Natural killer cell (primary cell): ENCODE data around the gene DIP2A. TPM values are rescaled to one million over a fixed set of nuclear protein-coding genes. Genes with fewer than 3 reads are reported as not detected.

Experiments used
- ATAC-seq, 3 donors: fragments of 150-1000 bp in 2 of 3; fragments of 200-7000 bp in 1 of 3; cut with Tn5 transposase; 1 replicate in 1 of 3; 2 replicates in 2 of 3; pipeline ENCODE4 v1.10.0; 2021; ENCODE audit warnings: mild to moderate bottlenecking in 2 of 3, moderate library complexity in 2 of 3
- DNase-seq, 2 donors: peaks; one replicate each; pipeline versions ENCODE4 v3.0.0 to v3.0.0-alpha.2; 2013 to 2021; ENCODE audit warnings: mixed read lengths in 1 of 2
- H3K27ac ChIP-seq: one replicate; pipeline ENCODE4 v1.5.1; 2013; ENCODE audit warnings: mild to moderate bottlenecking, low read length
- H3K27me3 ChIP-seq: one replicate; pipeline ENCODE4 v1.6.1; 2013; ENCODE audit warnings: low read length; ENCODE audit not compliant: control insufficient read depth, insufficient read depth
- H3K36me3 ChIP-seq: one replicate; pipeline ENCODE4 v1.6.1; 2013; ENCODE audit warnings: low read length; ENCODE audit not compliant: control insufficient read depth, insufficient read depth
- H3K4me1 ChIP-seq: one replicate; pipeline ENCODE4 v1.6.1; 2013; ENCODE audit warnings: low read length; ENCODE audit not compliant: control insufficient read depth, insufficient read depth
- H3K4me3 ChIP-seq: one replicate; pipeline ENCODE4 v1.5.1; 2013; ENCODE audit warnings: low read length
- H3K9me3 ChIP-seq: one replicate; pipeline ENCODE4 v1.6.1; 2013; ENCODE audit warnings: low read length; ENCODE audit not compliant: control insufficient read depth, insufficient read depth
- H3K27ac Mint-ChIP-seq, 2 donors: one replicate each; pipeline ENCODE4 v1.8.0; 2022; ENCODE audit warnings: mild to moderate bottlenecking in 2 of 2, mixed read lengths in 2 of 2, moderate library complexity in 1 of 2
- H3K27me3 Mint-ChIP-seq, 2 donors: one replicate each; pipeline ENCODE4 v1.8.0; 2022; ENCODE audit warnings: low read depth in 2 of 2, mixed read lengths in 2 of 2
- H3K36me3 Mint-ChIP-seq: one replicate; pipeline ENCODE4 v1.8.0; 2022; ENCODE audit warnings: mixed read lengths
- H3K4me1 Mint-ChIP-seq, 2 donors: one replicate each; pipeline ENCODE4 v1.8.0; 2022; ENCODE audit warnings: mixed read lengths in 2 of 2
- H3K4me3 Mint-ChIP-seq: one replicate; pipeline ENCODE4 v1.8.0; 2022; ENCODE audit warnings: mild to moderate bottlenecking, moderate library complexity, mixed read lengths
- H3K9me3 Mint-ChIP-seq, 2 donors: one replicate each; pipeline ENCODE4 v1.8.0; 2022; ENCODE audit warnings: mixed read lengths in 2 of 2
- WGBS: methylation state at CpG from one replicate; pipeline ENCODE4 v1.1.7; 2013; ENCODE audit warnings: missing lambda C conversion rate; ENCODE audit not compliant: insufficient coverage; 5-methylcytosine and 5-hydroxymethylcytosine counted together
- intact Hi-C: fragments of 100-400 bp; cut with micrococcal nuclease; formaldehyde crosslinking; loops from one replicate; pipeline ENCODE4 v1.14.2; 2022
- total RNA-seq, 4 donors: library from RNA; stranded (reverse); fragments of 120-200 nt in 1 of 4; gene quantifications; one replicate each; pipeline versions ENCODE4 v1.2.3 to v1.2.4, GENCODE V29; 2013 to 2022
- TF ChIP-seq, protein P1 (sequence below): fragments of 200-600 bp; IDR thresholded peaks from one replicate; pipeline ENCODE4 v1.8.0; 2022; ENCODE audit warnings: antibody characterized with exemption

DIP2A gene
- total RNA-seq, 3 donors from 2014 or later (not counting 1 experiment from before 2014, with no cell fraction given) = 166 to 308 (median 170) TPM

DNA sequence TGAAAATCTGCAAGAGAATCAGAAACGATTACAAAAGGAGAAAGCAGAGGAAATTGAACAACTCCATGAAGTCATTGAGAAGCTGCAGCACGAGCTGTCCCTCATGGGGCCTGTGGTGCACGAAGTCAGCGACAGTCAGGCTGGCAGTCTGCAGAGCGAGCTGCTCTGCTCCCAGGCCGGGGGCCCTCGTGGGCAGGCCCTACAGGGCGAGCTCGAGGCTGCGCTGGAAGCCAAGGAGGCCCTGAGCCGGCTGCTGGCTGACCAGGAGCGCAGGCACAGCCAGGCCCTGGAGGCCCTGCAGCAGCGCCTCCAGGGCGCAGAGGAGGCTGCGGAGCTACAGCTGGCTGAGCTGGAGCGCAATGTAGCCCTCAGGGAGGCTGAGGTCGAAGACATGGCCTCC, 47.5 kb upstream of the DIP2A start:
- Histone ChIP-seq H3K9me3 (no peaks in the 10 kb centered on the region), H3K4me3 (no peak overlapping the region), H3K4me1 (peaks cover 15% of the 10 kb centered on the region), H3K27me3 (no peaks in the 10 kb centered on the region), H3K27ac (no peak overlapping the region), H3K36me3 (peaks cover 7% of the 10 kb centered on the region)
- Mint-ChIP-seq H3K9me3 (no peaks in the 10 kb centered on the region), H3K36me3 (no peaks in the 10 kb centered on the region), H3K27me3 (no peaks in the 10 kb centered on the region), H3K4me1 (peaks cover 32% of the 10 kb centered on the region in 2 donors), H3K27ac (no peak overlapping the region), H3K4me3 (no peak overlapping the region)
- TF ChIP-seq, protein P1, sequence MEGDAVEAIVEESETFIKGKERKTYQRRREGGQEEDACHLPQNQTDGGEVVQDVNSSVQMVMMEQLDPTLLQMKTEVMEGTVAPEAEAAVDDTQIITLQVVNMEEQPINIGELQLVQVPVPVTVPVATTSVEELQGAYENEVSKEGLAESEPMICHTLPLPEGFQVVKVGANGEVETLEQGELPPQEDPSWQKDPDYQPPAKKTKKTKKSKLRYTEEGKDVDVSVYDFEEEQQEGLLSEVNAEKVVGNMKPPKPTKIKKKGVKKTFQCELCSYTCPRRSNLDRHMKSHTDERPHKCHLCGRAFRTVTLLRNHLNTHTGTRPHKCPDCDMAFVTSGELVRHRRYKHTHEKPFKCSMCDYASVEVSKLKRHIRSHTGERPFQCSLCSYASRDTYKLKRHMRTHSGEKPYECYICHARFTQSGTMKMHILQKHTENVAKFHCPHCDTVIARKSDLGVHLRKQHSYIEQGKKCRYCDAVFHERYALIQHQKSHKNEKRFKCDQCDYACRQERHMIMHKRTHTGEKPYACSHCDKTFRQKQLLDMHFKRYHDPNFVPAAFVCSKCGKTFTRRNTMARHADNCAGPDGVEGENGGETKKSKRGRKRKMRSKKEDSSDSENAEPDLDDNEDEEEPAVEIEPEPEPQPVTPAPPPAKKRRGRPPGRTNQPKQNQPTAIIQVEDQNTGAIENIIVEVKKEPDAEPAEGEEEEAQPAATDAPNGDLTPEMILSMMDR = no peak
- WGBS = 97% methylated on average over 17 of the region's 17 CpGs
- DNase-seq (no peak), ATAC-seq (no peak)
- intact Hi-C loops = loop anchor here (2.0 kb wide), 1 partner anchor 14 kb away; no protein-coding TSS in a partner anchor

DNA sequence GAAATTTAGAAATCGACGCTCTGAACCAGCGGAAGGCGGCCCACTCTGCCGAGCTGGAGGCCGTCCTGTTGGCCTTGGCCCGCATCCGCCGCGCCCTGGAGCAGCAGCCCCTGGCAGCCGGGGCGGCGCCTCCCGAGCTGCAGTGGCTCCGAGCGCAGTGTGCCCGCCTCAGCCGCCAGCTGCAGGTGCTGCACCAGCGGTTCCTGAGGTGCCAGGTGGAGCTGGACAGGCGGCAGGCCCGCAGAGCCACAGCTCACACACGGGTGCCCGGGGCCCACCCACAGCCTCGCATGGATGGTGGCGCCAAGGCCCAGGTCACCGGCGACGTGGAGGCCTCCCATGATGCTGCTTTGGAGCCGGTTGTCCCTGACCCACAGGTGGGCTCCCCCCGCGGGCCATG, 47.0 kb upstream of the DIP2A start:
- DNase-seq (no peak), ATAC-seq (no peak)
- Mint-ChIP-seq H3K4me3 (no peak overlapping the region), H3K4me1 (peaks cover 27% of the 10 kb centered on the region in 2 donors), H3K27me3 (no peaks in the 10 kb centered on the region), H3K27ac (no peak overlapping the region), H3K9me3 (no peaks in the 10 kb centered on the region), H3K36me3 (no peaks in the 10 kb centered on the region)
- H3K9me3 ChIP-seq = no peaks in the 10 kb centered on the region
- H3K4me3 ChIP-seq = no peak overlapping the region
- intact Hi-C loops = loop anchor here (2.0 kb wide), 1 partner anchor 13 kb away; no protein-coding TSS in a partner anchor
- peaks cover 15% of the 10 kb centered on the region for H3K4me1 ChIP-seq
- 98% methylated on average over 31 of the region's 31 CpGs for WGBS
- peaks cover 10% of the 10 kb centered on the region for H3K36me3 ChIP-seq
- no peak overlapping the region for H3K27ac ChIP-seq
- H3K27me3 ChIP-seq = no peaks in the 10 kb centered on the region
- TF ChIP-seq, protein P1 = no peak

DNA sequence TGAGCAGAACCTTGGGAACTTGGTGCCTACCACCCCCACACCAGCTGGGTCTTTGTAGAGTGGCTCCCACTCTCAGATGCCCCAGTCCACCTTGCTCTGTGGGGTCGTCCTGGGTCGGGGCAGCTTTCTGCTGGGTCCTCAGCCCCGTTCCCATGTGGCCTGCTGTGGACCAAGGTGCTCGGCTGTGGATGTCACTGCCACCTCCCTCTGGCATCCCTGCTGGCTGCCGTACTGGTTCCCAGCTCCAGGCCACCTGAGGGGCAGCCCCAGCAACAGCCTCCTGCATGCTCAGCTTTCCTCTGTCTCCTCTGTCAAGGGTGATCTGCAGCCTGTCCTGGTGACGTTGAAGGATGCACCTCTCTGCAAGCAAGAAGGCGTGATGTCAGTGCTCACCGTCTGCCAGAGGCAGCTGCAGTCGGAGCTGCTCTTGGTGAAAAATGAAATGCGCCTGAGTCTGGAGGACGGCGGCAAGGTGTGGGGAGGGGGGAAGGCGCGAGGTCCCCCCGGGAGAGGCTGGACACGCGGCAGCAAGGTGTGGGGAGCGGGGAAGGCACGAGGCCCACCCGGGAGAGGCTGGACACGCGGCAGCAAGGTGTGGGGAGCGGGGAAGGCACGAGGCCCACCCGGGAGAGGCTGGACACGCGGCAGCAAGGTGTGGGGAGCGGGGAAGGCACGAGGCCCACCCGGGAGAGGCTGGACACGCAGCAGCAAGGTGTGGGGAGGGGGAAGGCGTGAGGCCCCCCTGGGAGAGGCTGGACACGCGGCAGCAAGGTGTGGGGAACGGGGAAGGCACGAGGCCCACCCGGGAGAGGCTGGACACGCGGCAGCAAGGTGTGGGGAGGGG, 45.9 kb upstream of the DIP2A start:
- intact Hi-C loops = no loop called here
- ATAC-seq = no peak
- Mint-ChIP-seq H3K27ac (no peak overlapping the region), H3K27me3 (no peaks in the 10 kb centered on the region), H3K4me1 (peaks cover 19 to 20% of the 10 kb centered on the region in 2 donors), H3K4me3 (no peak overlapping the region), H3K36me3 (no peaks in the 10 kb centered on the region), H3K9me3 (no peaks in the 10 kb centered on the region)
- WGBS = 96% methylated on average over 33 of the region's 39 CpGs
- DNase-seq = no peak
- Histone ChIP-seq H3K4me1 (peaks cover 15% of the 10 kb centered on the region), H3K27ac (no peak overlapping the region), H3K27me3 (no peaks in the 10 kb centered on the region), H3K4me3 (no peak overlapping the region), H3K9me3 (no peaks in the 10 kb centered on the region), H3K36me3 (peaks cover 10% of the 10 kb centered on the region)
- TF ChIP-seq, protein P1 = no peak
